GM12878 (cell line): Measurements from ENCODE around the gene CFAP107. TPM values are rescaled to one million over a fixed set of nuclear protein-coding genes. Genes with fewer than 3 reads are reported as not detected.

ENCODE experiments used
- ATAC-seq: fragments of 200-7000 bp; cut with Tn5 transposase; 3 replicates; pipeline ENCODE4 v1.9.1; 2020; ENCODE audit warnings: mild to moderate bottlenecking, moderate library complexity
- BruUV-seq: library from RNA; stranded (reverse); fragments of 400-500 nt; replicated peaks from 2 replicates; lab custom pipeline; 2021; lab: Mats Ljungman, UMichigan
- CTCF ChIA-PET: fragments of 300-600 bp; sonication (Branson Sonifier 250); formaldehyde crosslinking; extraction: SDS; loops from one replicate; lab custom pipeline; 2021; ENCODE audit warnings: inconsistent platforms; lab: Yijun Ruan, JAX
- POLR2A ChIA-PET: fragments of 350-600 bp; formaldehyde crosslinking; extraction: SDS; loops from one replicate; lab custom pipeline; 2021; ENCODE audit warnings: inconsistent platforms; lab: Charles Lee
- RAD21 ChIA-PET: fragments of 300-600 bp; sonication (Branson Sonifier 250); formaldehyde crosslinking; loops from one replicate; lab custom pipeline; 2023; ENCODE audit warnings: antibody characterized with exemption; ENCODE audit not compliant: unreplicated experiment; lab: Charles Lee
- SMC1A ChIA-PET: fragments of 300-600 bp; sonication (Branson Sonifier 250); formaldehyde crosslinking; loops from one replicate; lab custom pipeline; 2023; ENCODE audit not compliant: unreplicated experiment, uncharacterized antibody; lab: Charles Lee
- DNase-seq: peaks from one replicate; pipeline ENCODE4 v3.0.0-alpha.2; 2011; ENCODE audit warnings: low read depth, low spot score
- FAIRE-seq: peaks from 3 replicates; lab custom pipeline; 2011; peaks lifted over from hg19 to GRCh38; lab: Jason Lieb, UNC
- H2AFZ ChIP-seq: 2 replicates; pipeline ENCODE4 v1.6.0; 2011; ENCODE audit warnings: low read depth, low read length, control low read depth; ENCODE audit not compliant: control insufficient read depth
- H3K27ac ChIP-seq: 2 replicates; pipeline ENCODE4 v1.5.1; 2011; ENCODE audit warnings: control low read depth; ENCODE audit not compliant: control insufficient read depth, insufficient read depth
- H3K27me3 ChIP-seq, 2 experiments: replicated peaks in 1 of 2; 2 replicates each; pipeline versions ENCODE4 v1.6.0 to v1.6.1; 2011; ENCODE audit warnings: low read length in 1 of 2; ENCODE audit not compliant: control insufficient read depth in 2 of 2, insufficient read depth in 2 of 2
- H3K36me3 ChIP-seq, 2 experiments: 2 replicates each; pipeline ENCODE4 v1.5.1; 2011; ENCODE audit warnings: low read length in 1 of 2; ENCODE audit not compliant: control insufficient read depth in 2 of 2, insufficient read depth in 2 of 2
- H3K4me1 ChIP-seq: 2 replicates; pipeline ENCODE4 v1.6.1; 2011; ENCODE audit warnings: mild to moderate bottlenecking, low read length, moderate library complexity, mixed read lengths; ENCODE audit not compliant: control insufficient read depth, insufficient read depth
- H3K4me2 ChIP-seq: 2 replicates; pipeline ENCODE4 v1.6.0; 2011; ENCODE audit warnings: control low read depth; ENCODE audit not compliant: control insufficient read depth, insufficient read depth
- H3K4me3 ChIP-seq: fragments of 200-600 bp; sonication (generic); 2 replicates; pipeline ENCODE4 v1.5.1; 2016
- H3K79me2 ChIP-seq: 2 replicates; pipeline ENCODE4 v1.6.0; 2011; ENCODE audit warnings: low read length; ENCODE audit not compliant: control insufficient read depth, insufficient read depth
- H3K9ac ChIP-seq: 2 replicates; pipeline ENCODE4 v1.8.0; 2011; ENCODE audit warnings: low read length, control low read depth, mixed read lengths; ENCODE audit not compliant: control insufficient read depth, insufficient read depth
- H3K9me3 ChIP-seq: replicated peaks from 3 replicates; pipeline ENCODE4 v1.5.1; 2011; ENCODE audit warnings: mild to moderate bottlenecking, low read length; ENCODE audit not compliant: control insufficient read depth, insufficient read depth
- H4K20me1 ChIP-seq: 2 replicates; pipeline ENCODE4 v1.6.0; 2011; ENCODE audit not compliant: control insufficient read depth, insufficient read depth
- BRCA1 ChIP-seq: IDR thresholded peaks from 2 replicates; pipeline ENCODE4 v1.6.1; 2011; ENCODE audit warnings: low read depth, low read length, improper control_type of control experiment
- MTA2 ChIP-seq: fragments of 450-650 bp; IDR thresholded peaks from 2 replicates; pipeline ENCODE4 v1.6.1; 2016; ENCODE audit warnings: low read depth, mild to moderate bottlenecking, moderate library complexity
- PAX8 ChIP-seq: fragments of 450-650 bp; IDR thresholded peaks from 2 replicates; pipeline ENCODE4 v1.6.1; 2017; ENCODE audit warnings: mild to moderate bottlenecking, moderate library complexity
- ZBTB11 ChIP-seq: fragments of 450-650 bp; formaldehyde crosslinking; IDR thresholded peaks from 2 replicates; pipeline ENCODE4 v1.5.0; 2022; ENCODE audit warnings: mild to moderate bottlenecking, missing genetic modification characterization
- ZNF592 ChIP-seq: fragments of 450-650 bp; IDR thresholded peaks from 2 replicates; pipeline ENCODE4 v1.6.1; 2017; ENCODE audit warnings: mild to moderate bottlenecking, moderate library complexity
- ZSCAN29 ChIP-seq: fragments of 450-650 bp; IDR thresholded peaks from 2 replicates; pipeline ENCODE4 v1.6.1; 2017; ENCODE audit warnings: mild to moderate bottlenecking, moderate library complexity
- WGBS: methylation state at CpG from one replicate; pipeline ENCODE4 v1.1.6; 2016; ENCODE audit warnings: low lambda C conversion rate; ENCODE audit not compliant: insufficient replicate concordance, insufficient coverage; ENCODE audit errors: missing lambda C conversion rate; 5-methylcytosine and 5-hydroxymethylcytosine counted together
- in situ Hi-C: fragments of 300-500 bp; cut with MboI; formaldehyde crosslinking; loops from 9 replicates; pipeline ENCODE4 v1.14.3; 2018; ENCODE audit warnings: mixed read lengths
- intact Hi-C: fragments of 100-400 bp; cut with micrococcal nuclease; formaldehyde crosslinking; loops from one replicate; pipeline ENCODE4 v1.14.2; 2022; ENCODE audit not compliant: unreplicated experiment
- polyA plus RNA-seq, 11 experiments: library from polyadenylated mRNA; depleted of rRNA in 4 of 11; unstranded in 6 of 11; stranded (reverse) in 5 of 11; fragments of >200 nt; fragmentation: Nextera tagmentation in 4 of 11; fragmentation: Illumina TruSeq in 1 of 11; extraction: Ambion mirVana in 4 of 11; extraction: Trizol in 1 of 11; gene quantifications; 1 replicate in 1 of 11; 2 replicates in 10 of 11; pipeline versions ENCODE4 v1.2.1 to v1.2.3, GENCODE V29; 2011 to 2016; ENCODE audit warnings: inconsistent platforms in 2 of 11, missing spikeins in 2 of 11, low read depth in 1 of 11
- total RNA-seq, 4 experiments: library from RNA; depleted of rRNA in 3 of 4; stranded (reverse); fragments of >200 nt in 3 of 4; fragmentation: Illumina TruSeq in 1 of 4; extraction: Trizol in 1 of 4; gene quantifications; 2 replicates each; pipeline versions ENCODE4 v1.2.1 to v1.2.3, GENCODE V29; 2013 to 2021
- TF ChIP-seq, protein P1 (sequence below): fragments of 450-650 bp; IDR thresholded peaks from 2 replicates; pipeline ENCODE4 v1.6.1; 2018; ENCODE audit warnings: mild to moderate bottlenecking, low read depth, moderate library complexity; ENCODE audit not compliant: partially characterized antibody
- TF ChIP-seq, protein P2 (sequence below): fragments of 450-650 bp; formaldehyde crosslinking; IDR thresholded peaks from 2 replicates; pipeline ENCODE4 v1.4.0; 2020; ENCODE audit warnings: mild to moderate bottlenecking, moderate library complexity

The CFAP107 gene
- total and polyA plus RNA-seq, 10 of the 15 experiments (the other 5 are each of a cell fraction or from before 2014, with no cell fraction given), result not detected

GRCh38 chr1:12810691-12811408 lies 64.8 kb downstream of the CFAP107 start:
- RAD21 ChIA-PET, result no interaction called here
- CTCF ChIA-PET, result no interaction called here
- no peak for FAIRE-seq
- POLR2A ChIA-PET, result no interaction called here
- no peaks in the 10 kb centered on the region for H3K4me1 ChIP-seq
- H3K27ac ChIP-seq, result no peak overlapping the region
- intact Hi-C loops, result no loop called here
- no peak overlapping the region for H3K4me2 ChIP-seq
- in situ Hi-C loops, result loop anchor here (25.0 kb wide), 1 partner anchor 426 kb away; the partner anchor contains the start of gene PRAMEF18
- no peak overlapping the region for H3K4me3 ChIP-seq
- no peak overlapping the region for H2AFZ ChIP-seq
- H4K20me1 ChIP-seq, result no peaks in the 10 kb centered on the region
- H3K36me3 ChIP-seq, result no peaks in the 10 kb centered on the region
- H3K9ac ChIP-seq, result no peak overlapping the region
- no peaks in the 10 kb centered on the region; a peak in 1 of 4 replicates for H3K27me3 ChIP-seq
- no peaks in the 10 kb centered on the region for H3K9me3 ChIP-seq
- DNase-seq, result no peak
- no peaks in the 10 kb centered on the region for H3K79me2 ChIP-seq
- 23% methylated on average over 5 of the region's 5 CpGs for WGBS
- no peak for ATAC-seq
- SMC1A ChIA-PET, result interaction anchor here (0.6 kb wide), 1 partner anchor 1927 kb away, joined by 4 read pairs; no protein-coding TSS in a partner anchor
- BruUV-seq, result no TSS peak
- TF ChIP-seq MTA2 (no peak), ZSCAN29 (no peak), ZNF592 (no peak), ZBTB11 (CRISPR knock-in tag) (no peak), PAX8 (no peak), BRCA1 (no peak)
- TF ChIP-seq, protein P1, sequence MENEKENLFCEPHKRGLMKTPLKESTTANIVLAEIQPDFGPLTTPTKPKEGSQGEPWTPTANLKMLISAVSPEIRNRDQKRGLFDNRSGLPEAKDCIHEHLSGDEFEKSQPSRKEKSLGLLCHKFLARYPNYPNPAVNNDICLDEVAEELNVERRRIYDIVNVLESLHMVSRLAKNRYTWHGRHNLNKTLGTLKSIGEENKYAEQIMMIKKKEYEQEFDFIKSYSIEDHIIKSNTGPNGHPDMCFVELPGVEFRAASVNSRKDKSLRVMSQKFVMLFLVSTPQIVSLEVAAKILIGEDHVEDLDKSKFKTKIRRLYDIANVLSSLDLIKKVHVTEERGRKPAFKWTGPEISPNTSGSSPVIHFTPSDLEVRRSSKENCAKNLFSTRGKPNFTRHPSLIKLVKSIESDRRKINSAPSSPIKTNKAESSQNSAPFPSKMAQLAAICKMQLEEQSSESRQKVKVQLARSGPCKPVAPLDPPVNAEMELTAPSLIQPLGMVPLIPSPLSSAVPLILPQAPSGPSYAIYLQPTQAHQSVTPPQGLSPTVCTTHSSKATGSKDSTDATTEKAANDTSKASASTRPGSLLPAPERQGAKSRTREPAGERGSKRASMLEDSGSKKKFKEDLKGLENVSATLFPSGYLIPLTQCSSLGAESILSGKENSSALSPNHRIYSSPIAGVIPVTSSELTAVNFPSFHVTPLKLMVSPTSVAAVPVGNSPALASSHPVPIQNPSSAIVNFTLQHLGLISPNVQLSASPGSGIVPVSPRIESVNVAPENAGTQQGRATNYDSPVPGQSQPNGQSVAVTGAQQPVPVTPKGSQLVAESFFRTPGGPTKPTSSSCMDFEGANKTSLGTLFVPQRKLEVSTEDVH, result no peak
- TF ChIP-seq, protein P2, sequence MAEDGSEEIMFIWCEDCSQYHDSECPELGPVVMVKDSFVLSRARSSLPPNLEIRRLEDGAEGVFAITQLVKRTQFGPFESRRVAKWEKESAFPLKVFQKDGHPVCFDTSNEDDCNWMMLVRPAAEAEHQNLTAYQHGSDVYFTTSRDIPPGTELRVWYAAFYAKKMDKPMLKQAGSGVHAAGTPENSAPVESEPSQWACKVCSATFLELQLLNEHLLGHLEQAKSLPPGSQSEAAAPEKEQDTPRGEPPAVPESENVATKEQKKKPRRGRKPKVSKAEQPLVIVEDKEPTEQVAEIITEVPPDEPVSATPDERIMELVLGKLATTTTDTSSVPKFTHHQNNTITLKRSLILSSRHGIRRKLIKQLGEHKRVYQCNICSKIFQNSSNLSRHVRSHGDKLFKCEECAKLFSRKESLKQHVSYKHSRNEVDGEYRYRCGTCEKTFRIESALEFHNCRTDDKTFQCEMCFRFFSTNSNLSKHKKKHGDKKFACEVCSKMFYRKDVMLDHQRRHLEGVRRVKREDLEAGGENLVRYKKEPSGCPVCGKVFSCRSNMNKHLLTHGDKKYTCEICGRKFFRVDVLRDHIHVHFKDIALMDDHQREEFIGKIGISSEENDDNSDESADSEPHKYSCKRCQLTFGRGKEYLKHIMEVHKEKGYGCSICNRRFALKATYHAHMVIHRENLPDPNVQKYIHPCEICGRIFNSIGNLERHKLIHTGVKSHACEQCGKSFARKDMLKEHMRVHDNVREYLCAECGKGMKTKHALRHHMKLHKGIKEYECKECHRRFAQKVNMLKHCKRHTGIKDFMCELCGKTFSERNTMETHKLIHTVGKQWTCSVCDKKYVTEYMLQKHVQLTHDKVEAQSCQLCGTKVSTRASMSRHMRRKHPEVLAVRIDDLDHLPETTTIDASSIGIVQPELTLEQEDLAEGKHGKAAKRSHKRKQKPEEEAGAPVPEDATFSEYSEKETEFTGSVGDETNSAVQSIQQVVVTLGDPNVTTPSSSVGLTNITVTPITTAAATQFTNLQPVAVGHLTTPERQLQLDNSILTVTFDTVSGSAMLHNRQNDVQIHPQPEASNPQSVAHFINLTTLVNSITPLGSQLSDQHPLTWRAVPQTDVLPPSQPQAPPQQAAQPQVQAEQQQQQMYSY (CRISPR knock-in tag), result no peak
